Limb (tissue), 2 donors: ENCODE measurements around the gene LARGE1.

Source experiments
- DNase-seq, 2 donors: peaks; one replicate each; pipeline ENCODE4 v3.0.0-alpha.2; 2016; ENCODE audit errors: extremely low spot score in 2 of 2

The LARGE1 gene

DNA sequence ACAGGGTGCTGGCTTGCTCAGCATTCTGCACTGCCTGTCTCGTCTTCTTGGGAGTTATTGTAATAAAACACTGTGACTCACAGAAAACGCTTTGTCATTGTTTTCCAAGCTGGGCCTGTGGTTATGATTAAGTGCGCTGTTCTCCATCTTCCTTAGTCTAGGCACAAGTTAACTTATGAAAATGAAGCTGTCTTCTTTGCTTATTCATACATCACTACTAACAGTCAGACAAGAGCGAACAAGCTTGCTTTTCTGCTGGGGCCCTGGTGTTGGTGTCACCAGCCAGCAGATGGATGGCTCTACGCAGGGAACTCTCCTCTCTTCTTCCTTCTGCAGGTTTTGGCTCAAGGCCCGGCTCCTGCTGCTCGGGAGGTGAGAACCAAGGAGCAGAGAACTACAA, 482.0 kb downstream of the LARGE1 start:
- peak in 1 of 2 donors; percentile 33 for DNase-seq

- no peak for DNase-seq
Observed at GRCh38 chr22:33431300-33431699, 489.0 kb downstream of the LARGE1 start.

DNA sequence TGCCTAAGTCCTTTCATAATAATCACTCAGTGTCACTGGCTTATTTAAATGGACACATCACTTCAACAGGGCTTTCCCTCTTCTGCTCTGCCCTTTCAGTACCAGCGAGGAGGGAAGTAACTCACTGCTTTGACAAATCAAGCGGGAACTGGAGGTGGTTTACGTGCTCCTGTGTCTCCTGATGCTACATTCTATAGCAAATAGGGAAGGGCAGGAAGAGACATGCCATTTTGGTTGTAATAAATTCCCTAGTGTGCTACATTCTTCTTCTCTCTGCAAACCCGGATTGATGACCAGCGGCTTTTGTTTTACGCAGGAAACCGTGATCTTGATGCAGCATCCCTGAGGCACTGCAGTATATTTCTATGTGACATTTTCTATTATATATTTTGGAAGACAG, 491.0 kb downstream of the LARGE1 start:
- DNase-seq: no peak

GRCh38 chr22:33427461-33427860, 492.8 kb downstream of the LARGE1 start:
- DNase-seq: no peak

DNA sequence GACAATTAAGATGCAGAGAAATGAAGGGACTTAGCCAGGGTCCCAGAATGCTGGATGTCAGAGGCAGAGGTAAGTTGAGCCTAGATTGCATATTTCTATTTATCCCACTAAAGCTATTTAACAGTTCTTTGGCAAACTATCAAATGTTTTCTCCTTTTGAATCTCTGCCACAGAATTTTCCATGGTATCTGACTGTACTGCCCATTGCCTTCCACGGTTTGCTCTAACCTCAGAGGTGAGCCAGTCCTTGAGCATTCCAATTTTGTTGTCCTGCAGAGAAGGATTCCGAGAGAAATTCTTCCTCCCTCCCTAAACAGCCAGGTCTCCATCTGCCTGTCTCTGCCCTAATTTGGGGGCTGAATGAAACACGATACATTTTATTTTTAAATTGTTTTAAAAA, 493.8 kb downstream of the LARGE1 start:
- DNase-seq: no peak

- no peak for DNase-seq
Observed at GRCh38 chr22:33421859-33422258, 498.4 kb downstream of the LARGE1 start.

DNA sequence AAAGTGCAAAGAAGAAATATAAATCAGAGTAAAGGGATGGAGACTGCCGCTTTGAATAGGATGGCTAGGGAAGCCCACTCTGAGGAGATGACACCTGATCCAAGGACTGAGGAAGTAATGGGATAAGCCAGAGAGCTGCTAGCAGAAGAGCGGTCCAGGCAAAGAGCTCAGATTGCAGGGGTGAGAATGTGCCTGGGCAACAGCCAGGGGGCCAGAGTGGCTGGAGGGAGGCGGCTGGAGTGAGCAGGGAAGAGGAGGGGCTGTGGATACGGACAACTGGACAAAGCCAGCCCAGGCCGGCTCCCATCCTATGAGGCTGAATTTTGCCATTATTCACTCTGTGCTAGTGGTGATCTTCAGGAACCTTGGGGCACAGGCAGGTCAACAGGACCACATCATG, 501.8 kb downstream of the LARGE1 start:
- DNase-seq: no peak

GRCh38 chr22:33415401-33415800, 504.9 kb downstream of the LARGE1 start:
- no peak for DNase-seq

GRCh38 chr22:33409079-33409478, 511.2 kb downstream of the LARGE1 start:
- no peak for DNase-seq

- DNase-seq: no peak
Observed at GRCh38 chr22:33405194-33405593, 515.1 kb downstream of the LARGE1 start.

DNA sequence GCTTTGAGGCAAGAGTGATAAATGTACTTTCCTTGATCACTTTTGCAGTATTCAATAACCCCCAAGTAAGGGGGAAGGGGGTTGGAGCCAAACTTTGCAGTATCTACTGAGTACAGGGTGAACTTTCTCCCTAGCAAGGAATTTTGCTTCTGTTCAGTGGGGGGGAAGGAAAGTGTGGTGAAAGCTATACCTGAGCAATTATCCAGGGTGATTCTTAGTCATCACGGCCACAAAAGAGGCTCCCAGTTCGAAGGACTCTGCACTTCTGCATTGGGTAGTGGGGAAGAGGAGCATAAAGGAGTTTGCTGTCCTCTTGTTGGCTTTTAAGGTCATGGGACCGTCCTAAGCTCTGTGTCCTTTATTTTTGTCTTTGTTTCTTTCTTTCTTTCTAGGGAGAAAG, 515.6 kb downstream of the LARGE1 start:
- no peak for DNase-seq

DNA sequence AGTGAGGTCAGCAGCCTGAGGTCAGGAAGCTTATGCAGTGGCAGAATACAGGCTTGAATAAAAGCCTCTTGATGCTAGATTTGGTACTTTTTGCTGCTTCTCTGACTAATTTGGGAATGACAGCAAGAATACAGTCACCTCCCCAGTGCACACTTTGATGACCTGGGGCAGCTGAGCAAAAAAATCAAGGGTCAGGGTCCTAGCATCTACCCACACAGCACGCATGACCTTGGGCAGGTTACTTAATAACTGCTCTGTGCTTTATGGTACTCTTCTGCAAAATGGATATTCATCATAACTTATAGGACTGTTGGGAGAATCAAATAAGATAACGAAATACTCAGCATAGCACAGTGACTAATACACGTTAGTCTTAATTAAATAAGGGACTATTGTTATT, 518.0 kb downstream of the LARGE1 start:
- no peak for DNase-seq

- DNase-seq: no peak
Observed at GRCh38 chr22:33401291-33401690, 519.0 kb downstream of the LARGE1 start.

DNA sequence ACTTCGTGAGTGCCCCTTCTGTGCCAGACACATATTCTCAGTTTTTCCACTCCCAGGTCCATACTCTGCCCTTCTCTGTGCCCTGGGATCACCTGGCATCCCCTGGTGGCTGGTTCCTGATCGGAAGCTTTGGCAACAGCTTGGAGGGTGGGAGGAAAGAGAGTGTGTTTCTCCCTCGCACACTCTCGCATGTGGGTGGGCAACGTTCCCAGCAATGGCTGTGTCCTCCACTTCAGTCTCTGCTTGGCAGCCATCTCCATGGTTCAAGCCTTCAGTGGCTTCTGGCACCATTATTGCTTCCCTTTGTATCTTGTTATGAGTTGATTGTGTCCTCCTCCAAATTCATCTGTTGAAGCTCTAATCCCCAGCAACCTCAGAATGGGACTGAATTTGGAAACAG, 519.4 kb downstream of the LARGE1 start:
- no peak for DNase-seq

DNA sequence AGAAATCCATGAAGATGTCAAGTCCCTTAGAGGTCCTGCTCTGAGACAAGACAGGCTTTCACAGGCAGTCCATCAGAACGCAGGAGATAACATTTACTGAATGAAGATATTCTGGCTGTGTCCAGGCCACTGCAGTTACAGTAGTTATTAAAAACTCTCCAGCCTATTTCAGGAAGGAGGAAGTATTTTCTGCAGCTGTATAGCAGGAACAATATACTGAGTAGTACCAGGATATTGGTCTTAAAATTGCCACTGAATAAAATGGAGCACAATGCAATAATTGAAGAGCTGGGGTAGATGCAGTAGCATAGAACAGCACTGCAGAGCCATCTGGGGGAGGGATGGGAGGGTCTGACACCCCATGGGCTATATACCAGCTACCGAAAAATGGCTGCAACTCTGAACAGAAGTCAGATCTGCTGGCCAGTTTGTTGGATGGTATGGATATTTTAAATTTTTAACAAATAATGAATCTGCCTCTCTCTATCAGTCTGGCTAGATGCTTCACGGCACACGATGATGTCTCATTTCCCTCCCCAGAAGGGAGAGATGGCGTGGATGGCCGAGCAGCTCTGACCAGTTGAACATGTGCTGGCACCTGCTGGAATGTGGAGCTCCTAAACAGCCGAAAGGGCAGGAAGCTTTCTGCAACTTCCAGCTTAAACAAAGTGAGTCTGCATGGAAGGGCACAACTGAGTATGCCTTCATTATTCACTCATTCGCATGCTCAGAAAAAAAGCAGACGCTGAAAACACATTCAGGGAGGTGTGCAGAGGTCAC, 520.0 kb downstream of the LARGE1 start:
- DNase-seq: no peak

GRCh38 chr22:33397381-33397907, 522.8 kb downstream of the LARGE1 start:
- DNase-seq: no peak

- no peak for DNase-seq
Observed at GRCh38 chr22:33393432-33393831, 526.8 kb downstream of the LARGE1 start.

DNA sequence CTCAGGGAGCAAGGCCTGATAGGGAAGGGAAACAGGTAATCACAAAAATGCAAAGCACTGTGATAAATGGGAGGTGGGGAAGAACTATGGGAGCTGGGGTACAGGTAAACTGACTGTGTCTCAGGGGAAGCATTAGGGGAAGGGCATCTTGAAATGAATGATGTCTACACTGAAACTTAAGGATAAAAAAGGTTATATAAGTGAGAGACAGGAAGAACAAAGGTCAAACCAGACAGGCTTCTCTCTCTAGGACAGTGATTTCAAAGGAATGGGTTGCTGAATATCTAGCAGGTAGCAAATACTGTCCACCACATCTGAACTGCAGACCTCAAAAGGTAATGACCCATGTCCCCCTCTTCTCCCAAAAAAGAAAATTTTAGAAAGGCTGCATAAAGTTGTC, 529.0 kb downstream of the LARGE1 start:
- no peak for DNase-seq

DNA sequence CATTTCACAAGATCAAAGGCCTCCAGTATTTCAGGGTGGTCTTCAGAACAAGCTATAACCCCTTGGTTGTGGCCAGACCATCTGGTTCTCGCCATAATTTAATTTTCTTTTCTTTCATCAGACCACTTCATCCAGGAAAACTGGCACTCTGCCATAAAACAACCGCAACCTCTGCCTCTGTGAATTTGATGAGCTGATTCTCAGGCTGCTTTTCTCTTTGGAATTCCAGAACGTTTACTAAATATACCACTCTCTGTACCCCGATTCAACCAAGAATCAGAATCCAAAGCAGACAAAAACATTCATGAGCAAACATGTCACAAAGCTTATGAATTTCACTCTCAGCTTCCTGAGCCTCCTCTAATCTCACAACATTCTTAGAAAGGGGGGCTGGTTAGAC, 530.3 kb downstream of the LARGE1 start:
- no peak for DNase-seq

DNA sequence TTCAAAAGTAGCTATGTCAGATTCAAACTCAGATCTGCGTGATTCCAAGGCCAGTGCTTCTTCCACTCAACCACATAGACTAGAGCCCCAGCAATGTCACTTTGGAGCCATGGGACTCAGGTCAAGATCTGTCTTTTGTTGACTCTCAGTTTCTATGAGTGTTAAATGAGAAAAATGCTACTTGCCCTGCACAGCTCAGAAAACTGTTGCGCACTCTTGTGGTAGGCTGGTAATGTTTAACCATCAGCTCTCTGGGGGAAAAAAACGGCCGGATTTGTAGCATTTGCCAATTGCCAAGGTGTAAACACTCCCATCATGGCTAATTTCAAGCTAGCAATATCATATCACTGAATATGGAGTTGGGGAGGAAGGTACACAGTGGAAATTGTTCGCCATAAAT, 534.0 kb downstream of the LARGE1 start:
- DNase-seq: no peak

DNA sequence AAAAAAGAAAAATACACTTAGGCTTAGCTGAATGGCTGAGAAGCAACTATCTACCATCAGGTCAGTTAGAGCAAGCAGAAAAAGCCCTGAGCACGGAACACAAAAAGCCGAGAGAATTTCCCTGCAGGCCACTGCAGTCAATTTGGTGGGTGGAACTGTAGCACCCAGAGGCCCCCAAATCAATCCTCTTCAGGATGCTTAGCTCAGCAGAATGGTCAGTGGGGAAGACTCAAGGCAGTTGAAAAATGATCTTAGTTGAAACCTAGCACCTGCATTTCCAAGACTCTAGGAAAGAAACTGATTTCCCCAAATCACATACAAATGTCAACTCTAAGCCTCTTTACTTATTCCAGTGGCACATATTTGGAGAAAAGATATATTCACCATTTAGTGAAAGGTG, 534.7 kb downstream of the LARGE1 start:
- no peak for DNase-seq

- no peak for DNase-seq
Observed at GRCh38 chr22:33382436-33382835, 537.8 kb downstream of the LARGE1 start.
